Measurements from ENCODE around the gene CD274.
"Not testable (repeated sequence)": the region's sequence is repeated elsewhere in the genome, so short reads cannot be mapped to it uniquely, and the experiment has no call there.

Gene CD274

GRCh38 chr9:5450359-5451091, at the start of gene CD274:
TSS of gene CD274 (plus strand) at chr9:5450542. CDS start at chr9:5456114, 5,572 bp downstream.
- DNase-seq = peak; percentile 65

- DNase-seq = no peak
Observed at GRCh38 chr9:5402217-5402616, 48.1 kb upstream of the CD274 start.

- DNase-seq = no peak
Observed at GRCh38 chr9:5408596-5408995, 41.7 kb upstream of the CD274 start.

DNA sequence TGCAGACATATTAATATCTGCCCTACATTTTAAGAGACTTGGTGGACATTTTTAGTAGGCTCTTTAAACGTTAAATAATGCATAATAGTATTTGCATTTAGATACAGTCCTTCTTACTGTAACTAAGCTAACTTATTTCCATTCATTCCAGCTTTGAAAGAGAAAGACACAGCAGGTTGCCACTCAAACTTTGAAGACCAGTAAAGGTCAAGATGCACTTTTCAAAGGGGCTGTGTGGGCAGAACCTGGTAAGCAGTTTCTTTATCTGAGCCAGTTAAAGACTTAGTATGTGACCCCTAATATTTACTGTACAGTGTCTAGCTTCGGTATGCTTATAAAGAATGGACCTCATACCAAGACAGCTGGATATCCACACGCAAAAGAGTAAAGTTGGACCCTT, 33.4 kb upstream of the CD274 start:
- DNase-seq = no peak

- DNase-seq = no peak
Observed at GRCh38 chr9:5418481-5418880, 31.9 kb upstream of the CD274 start.

- DNase-seq = no peak
Observed at GRCh38 chr9:5419987-5420386, 30.4 kb upstream of the CD274 start.

DNA sequence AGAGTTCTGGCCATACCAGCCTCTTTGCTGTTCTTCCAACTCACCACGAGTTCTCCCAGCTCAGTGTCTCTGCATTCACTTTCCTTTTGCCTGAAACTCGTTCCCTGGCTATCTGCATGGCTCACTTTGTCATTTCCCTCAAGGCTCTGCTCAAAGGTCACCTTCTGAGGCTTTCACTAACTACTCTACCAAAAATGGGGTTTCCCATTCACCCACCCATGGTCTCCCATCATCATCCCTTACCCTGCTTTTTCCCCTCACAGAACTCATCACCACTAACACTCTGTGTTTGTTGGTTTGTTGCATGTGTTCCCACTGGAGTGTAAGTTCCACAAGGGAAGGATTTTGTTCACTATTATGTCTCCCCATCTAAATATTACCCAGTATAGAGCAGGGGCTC, 29.2 kb upstream of the CD274 start:
- no peak for DNase-seq

DNA sequence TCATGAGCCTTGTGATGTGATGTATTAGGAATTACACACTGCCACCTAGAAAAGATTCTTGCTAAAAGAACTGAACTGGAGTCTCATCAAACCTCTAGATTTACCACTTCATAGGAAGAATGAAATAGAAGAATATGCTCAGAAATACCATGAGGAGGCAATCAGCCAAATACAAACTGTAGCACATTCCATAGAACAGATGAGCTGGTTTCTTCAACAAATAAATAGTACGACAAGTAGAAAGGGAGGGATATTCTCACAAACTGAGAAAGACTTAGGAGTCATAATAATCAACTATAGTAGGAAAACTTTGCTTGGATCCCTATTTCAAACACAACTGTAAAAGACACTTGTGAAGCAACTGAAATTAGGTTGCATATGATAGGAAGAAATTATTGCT, 28.1 kb upstream of the CD274 start:
- no peak for DNase-seq

DNA sequence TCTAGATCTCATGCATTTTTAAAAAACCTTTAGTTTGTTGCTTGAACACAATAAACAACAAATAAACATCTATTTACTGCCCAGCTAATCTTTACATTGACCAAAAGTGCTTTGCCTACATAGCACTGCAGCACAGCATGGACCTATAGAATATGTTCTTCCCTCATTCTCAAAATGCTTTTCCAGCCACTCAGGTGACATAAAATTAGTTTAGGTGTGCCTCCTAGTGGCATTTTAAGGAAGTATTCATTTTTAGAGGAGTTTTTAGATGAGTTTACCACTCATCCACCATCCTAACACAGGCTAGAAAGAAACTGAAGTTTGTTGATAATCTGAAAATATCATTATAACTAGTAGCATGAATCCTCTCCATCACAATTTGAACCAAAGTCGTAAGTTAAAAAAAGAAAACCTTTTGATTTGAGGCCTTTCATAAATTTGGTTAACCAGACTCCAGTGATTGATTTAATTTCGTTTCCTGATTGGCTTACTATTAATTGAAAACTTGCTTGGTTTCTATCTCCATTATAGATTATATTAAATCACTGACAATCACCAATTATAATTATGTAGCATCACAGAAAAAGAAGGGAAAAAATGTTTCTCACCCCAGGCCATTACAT, 25.2 kb upstream of the CD274 start:
- DNase-seq = peak; percentile 20

GRCh38 chr9:5427005-5427404, 23.3 kb upstream of the CD274 start:
- no peak for DNase-seq

DNA sequence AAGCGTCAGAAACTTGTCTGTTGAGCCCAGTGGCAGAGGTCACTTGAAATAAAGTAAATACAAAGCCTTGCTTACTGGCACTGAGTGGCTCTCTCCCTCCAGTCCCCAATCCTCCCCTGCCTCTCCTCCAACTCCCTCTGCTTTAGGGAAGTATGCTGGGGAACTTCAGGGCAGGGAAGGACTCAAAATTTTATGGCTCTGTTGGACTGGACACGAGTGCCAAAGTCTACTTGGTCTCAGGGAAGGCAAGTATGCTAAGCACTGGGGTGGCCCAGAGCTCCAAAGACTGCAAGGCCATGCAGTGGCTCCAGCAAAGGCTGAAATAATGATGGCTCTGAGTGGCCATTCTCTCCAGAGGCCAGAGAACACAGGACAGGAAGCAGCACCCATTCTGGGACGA, 22.2 kb upstream of the CD274 start:
- DNase-seq = no peak

DNA sequence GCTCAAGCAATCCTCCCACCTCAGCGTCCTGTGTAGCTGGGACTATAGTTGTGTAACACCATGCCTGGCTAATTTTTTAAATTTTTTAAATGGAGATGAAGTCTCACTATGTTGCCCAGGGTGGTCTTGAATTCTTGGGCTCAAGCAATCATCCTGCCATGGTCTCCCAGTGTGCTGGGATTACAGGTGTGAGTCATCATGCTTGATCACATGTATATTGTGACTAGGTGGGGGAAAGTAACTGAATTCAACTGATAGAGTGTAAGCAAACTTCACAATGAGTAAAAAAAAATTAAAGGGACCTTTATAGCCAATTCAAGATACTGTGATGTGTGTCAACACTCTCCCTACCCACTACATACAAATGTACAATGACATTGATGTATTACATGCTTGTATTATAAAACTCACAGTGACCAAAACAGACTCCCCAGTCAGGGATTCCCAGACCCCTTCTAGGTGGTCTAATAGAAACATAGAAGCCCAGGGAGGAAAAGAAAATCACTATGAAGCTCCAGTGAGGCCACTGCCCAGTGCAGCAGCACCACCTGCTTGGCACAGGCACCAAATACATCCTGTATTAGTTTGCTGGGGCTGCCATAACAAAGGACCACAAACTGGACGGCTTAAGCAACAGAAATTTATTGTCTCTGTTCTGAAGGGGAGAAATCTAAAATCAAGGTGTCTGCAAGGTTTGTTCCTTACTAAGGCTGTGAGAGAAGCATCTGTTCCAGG, 21.4 kb upstream of the CD274 start:
- DNase-seq = no peak

DNA sequence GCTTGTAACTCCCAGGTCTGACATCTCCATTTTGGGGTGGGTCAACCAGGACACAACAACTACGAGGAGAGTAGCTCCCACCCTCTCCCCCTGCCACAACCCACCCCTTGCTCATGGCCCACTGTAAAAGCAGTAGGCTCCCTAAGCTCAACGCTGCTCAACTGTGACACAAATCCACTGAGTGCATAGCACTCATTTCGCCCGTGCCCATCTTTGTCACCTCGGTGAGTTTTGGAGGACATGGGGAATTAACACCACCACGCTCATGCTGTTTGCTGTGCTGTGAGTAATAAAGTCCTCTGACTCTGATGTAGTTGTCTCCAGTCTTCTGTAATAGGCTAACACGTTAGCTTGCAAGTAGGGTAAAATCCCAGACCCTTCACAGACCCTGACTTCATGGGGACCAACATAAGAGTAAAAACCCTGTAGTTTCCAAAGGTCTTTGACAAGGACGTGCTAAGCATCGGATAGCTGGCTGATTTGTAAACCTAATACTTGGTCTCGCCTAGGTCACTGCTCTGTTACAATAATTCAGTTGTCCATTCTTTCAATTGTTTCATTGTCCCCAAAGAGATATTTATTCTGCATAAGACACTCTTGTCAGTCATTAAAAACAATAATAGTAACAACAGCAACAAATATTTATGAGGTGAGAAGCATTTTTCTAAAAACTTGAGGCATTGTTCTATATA, 20.3 kb upstream of the CD274 start:
- DNase-seq = no peak

DNA sequence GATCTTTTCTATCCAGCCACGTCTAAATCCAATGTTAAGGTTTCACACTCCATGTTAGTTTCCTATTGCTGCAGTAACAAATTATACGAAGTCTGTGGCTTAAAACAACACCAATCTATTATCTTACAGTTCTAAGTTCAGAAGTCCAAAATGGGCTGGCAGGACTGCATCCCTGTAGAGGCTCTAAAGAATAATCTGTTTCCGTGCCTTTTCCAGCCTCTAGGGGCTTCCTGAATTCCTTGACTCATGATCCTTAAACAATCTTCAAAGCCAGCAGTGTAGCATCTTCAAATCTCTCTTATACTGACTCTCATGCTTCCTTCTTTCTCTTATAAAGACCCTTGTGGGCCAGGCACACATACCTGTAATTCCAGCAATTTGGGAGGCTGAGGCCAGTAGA, 19.4 kb upstream of the CD274 start:
- no peak for DNase-seq

GRCh38 chr9:5432890-5433289, 17.5 kb upstream of the CD274 start:
- not testable (repeated sequence) for DNase-seq

- DNase-seq = not testable (repeated sequence)
Observed at GRCh38 chr9:5433328-5433727, 17.0 kb upstream of the CD274 start.

- DNase-seq = not testable (repeated sequence)
Observed at GRCh38 chr9:5433841-5434810, 16.2 kb upstream of the CD274 start.

- no peak for DNase-seq
Observed at GRCh38 chr9:5435912-5436311, 14.4 kb upstream of the CD274 start.

DNA sequence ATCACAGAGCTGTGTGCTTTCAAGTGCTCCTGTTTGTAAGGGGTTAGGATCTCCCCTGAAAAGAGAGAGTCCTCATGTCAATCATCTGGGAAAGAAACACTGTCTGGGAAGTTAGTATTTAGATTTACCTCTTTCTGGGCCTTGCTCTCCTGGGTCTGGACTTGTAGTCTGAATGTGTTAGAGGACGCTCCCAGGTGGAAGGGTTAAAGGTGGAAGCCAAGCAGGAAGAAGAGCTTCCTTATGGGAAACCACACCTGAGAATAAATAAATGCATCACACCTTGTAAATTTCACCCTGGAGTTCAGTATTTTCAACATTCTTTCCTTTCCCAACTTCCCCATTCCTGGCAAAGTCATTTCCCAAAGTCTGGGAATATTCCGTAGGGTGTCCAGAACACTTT, 13.9 kb upstream of the CD274 start:
- DNase-seq = no peak

DNA sequence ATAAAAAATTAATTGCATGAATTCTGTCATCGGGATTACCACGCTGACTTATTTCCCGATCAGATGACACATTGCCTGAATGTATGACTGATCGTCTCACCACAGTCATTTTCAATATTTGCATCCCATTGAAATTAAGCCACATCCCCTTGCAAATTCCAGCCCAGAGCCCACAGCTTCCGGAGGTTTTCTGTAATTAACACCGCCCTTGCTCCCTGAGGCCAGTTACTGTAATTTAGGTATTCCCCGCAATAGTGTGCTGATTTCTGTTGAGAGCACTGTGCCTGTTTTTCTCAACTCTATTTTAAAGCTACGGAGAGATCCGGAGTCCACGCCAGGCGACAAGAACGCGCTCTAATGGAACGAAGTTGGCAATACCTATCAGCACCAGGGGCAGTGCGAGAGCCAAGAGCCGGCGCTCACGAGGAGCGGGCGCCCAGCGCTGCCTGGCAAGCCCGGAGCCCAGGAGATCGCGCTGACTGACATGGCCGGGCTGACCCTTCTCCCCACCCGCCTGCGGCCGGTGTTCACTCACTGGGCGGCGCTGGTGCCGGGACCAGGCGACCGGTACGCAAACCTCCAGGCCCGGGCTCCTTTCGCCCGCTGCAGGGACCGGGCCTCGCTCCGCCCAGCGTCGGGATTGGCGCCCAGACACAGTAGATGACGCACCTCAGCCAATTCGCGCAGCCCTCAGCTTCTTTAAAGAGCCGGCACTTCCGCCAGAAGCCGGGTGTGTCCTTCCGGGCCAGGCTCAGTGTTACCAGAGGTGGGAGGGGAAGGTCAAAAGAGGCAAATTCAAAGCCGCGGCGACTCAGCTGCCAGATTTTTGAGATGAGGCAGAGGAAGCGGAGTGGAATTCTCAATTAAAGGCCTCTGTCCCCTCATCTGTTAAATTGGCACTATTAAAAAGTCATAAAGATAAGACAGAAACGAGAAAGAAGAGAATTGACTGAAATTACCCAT, 12.8 kb upstream of the CD274 start, which contains the start of gene PLGRKT:
TSS of gene PLGRKT (minus strand) at position 672 of the 963 bp plus-strand sequence. CDS start 5,948 bp downstream, outside the sequence.
- DNase-seq = peak; percentile 89

Data from NCI-H2227 treated with DMSO at 0.1 percent for 48 hours (cell line).